Fibroblast of lung (primary cell): ENCODE data around the gene ENTPD6. TPM values are rescaled to one million over a fixed set of nuclear protein-coding genes. Genes with fewer than 3 reads are reported as not detected.

Experiments
- DNase-seq, 2 donors: peaks; one replicate each; pipeline versions ENCODE4 v3.0.0 to v3.0.0-alpha.2; 2010; ENCODE audit warnings: low read depth in 2 of 2
- H2AFZ ChIP-seq: 2 replicates; pipeline ENCODE4 v1.5.1; 2012; ENCODE audit warnings: low read length, control low read depth, inconsistent platforms
- H3K27ac ChIP-seq: 2 replicates; pipeline ENCODE4 v1.5.1; 2011; ENCODE audit warnings: low read length, control low read depth; ENCODE audit not compliant: insufficient read depth
- H3K27me3 ChIP-seq: 2 replicates; pipeline ENCODE4 v1.5.1; 2011; ENCODE audit warnings: mild to moderate bottlenecking, low read length; ENCODE audit not compliant: control insufficient read depth, insufficient read depth
- H3K36me3 ChIP-seq: 2 replicates; pipeline ENCODE4 v1.5.1; 2011; ENCODE audit warnings: low read length; ENCODE audit not compliant: control insufficient read depth, insufficient read depth
- H3K4me1 ChIP-seq: 2 replicates; pipeline ENCODE4 v1.5.1; 2011; ENCODE audit warnings: low read length; ENCODE audit not compliant: control insufficient read depth, insufficient read depth; ENCODE audit errors: extremely low read depth
- H3K4me2 ChIP-seq: 2 replicates; pipeline ENCODE4 v1.5.1; 2011; ENCODE audit warnings: low read length, control low read depth; ENCODE audit not compliant: insufficient read depth; ENCODE audit errors: extremely low read depth
- H3K4me3 ChIP-seq, 4 experiments: fragments of 200-600 bp in 1 of 4; sonication (generic) in 1 of 4; replicated peaks in 1 of 4; 2 replicates each; pipeline ENCODE4 v1.5.1; 2011 to 2016; ENCODE audit warnings: low read length in 4 of 4, low read depth in 3 of 4, mild to moderate bottlenecking in 3 of 4, control low read depth in 2 of 4, inconsistent platforms in 1 of 4, mixed read lengths in 1 of 4; ENCODE audit not compliant: insufficient read depth in 1 of 4; ENCODE audit errors: control extremely low read depth in 1 of 4
- H3K79me2 ChIP-seq: 2 replicates; pipeline ENCODE4 v1.5.1; 2012; ENCODE audit warnings: mild to moderate bottlenecking, low read length, inconsistent platforms; ENCODE audit not compliant: control insufficient read depth, insufficient read depth
- H3K9ac ChIP-seq: 2 replicates; pipeline ENCODE4 v1.5.1; 2011; ENCODE audit warnings: mild to moderate bottlenecking, low read length, control low read depth; ENCODE audit not compliant: insufficient read depth
- H3K9me3 ChIP-seq: 2 replicates; pipeline ENCODE4 v1.5.1; 2012; ENCODE audit warnings: low read depth, low read length; ENCODE audit not compliant: control insufficient read depth, insufficient read depth
- H4K20me1 ChIP-seq: 2 replicates; pipeline ENCODE4 v1.5.1; 2011; ENCODE audit warnings: low read length; ENCODE audit not compliant: control insufficient read depth, insufficient read depth; ENCODE audit errors: extremely low read depth
- CTCF ChIP-seq, 2 donors: IDR thresholded peaks in 1 of 2; conservative IDR thresholded peaks in 1 of 2; 1 replicate in 1 of 2; 2 replicates in 1 of 2; pipeline ENCODE4 v1.5.1; 2011 to 2012; ENCODE audit warnings: low read length in 2 of 2, control low read depth in 1 of 2, inconsistent platforms in 1 of 2, low read depth in 1 of 2, mild to moderate bottlenecking in 1 of 2
- EZH2 ChIP-seq: IDR thresholded peaks from 2 replicates; pipeline ENCODE4 v1.5.1; 2012; ENCODE audit warnings: low read length, control low read depth, mild to moderate bottlenecking; ENCODE audit errors: missing control alignments
- polyA plus RNA-seq, 2 donors: library from polyadenylated mRNA; depleted of rRNA in 1 of 2; stranded (reverse) in 1 of 2; unstranded in 1 of 2; fragments of >200 nt; gene quantifications; 2 replicates each; pipeline ENCODE4 v1.2.1, GENCODE V29; 2011 to 2012; ENCODE audit warnings: missing spikeins in 1 of 2
- total RNA-seq: library from RNA; depleted of rRNA; stranded (reverse); fragments of >200 nt; gene quantifications from 2 replicates; pipeline ENCODE4 v1.2.1, GENCODE V29; 2014

The ENTPD6 gene
- total and polyA plus RNA-seq, 2 donors (not counting 1 experiment from before 2014, with no cell fraction given), result 45.7 to 56.5 TPM

DNA sequence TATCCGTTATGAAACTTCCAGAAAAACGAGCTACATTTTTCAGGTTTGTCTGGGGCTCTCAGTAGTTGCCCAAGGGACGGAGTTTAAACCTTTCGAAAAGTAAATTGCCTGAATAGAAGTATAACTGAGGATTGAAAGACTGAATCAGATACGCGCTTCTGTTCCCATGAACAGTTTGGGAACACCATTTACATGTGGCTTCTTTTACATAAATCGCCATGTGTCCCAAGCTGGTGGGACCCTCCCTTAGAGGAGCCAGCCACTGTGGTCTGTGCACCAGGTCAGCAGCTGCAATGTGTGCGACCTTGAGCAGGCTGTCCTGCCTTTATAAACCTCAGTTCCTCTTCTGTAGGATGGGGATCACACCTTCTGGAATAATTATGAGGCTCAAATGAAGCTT is 11.0 kb downstream of the ENTPD6 start:
- H4K20me1 ChIP-seq, result no peaks in the 10 kb centered on the region
- no peaks in the 10 kb centered on the region for H3K4me1 ChIP-seq
- no peaks in the 10 kb centered on the region for H3K27me3 ChIP-seq
- no peak for DNase-seq
- H3K4me3 ChIP-seq, result no peak overlapping the region
- H2AFZ ChIP-seq, result no peak overlapping the region
- peaks cover 2% of the 10 kb centered on the region for H3K36me3 ChIP-seq
- no peak overlapping the region for H3K4me2 ChIP-seq
- no peak overlapping the region for H3K27ac ChIP-seq
- H3K9me3 ChIP-seq, result no peaks in the 10 kb centered on the region
- no peak for TF ChIP-seq CTCF (conservative IDR thresholded peaks at IDR 0.05 in 1 of 2, IDR thresholded peaks at IDR 0.05 in 1 of 2; ENCODE audit: low read depth in 1 of 2, low read length in 2 of 2)
- TF ChIP-seq EZH2, result no peak
- peaks cover 18% of the 10 kb centered on the region for H3K79me2 ChIP-seq
- no peak overlapping the region for H3K9ac ChIP-seq

GRCh38 chr20:25207149-25207959 is 11.8 kb downstream of the ENTPD6 start:
- H2AFZ ChIP-seq, result no peak overlapping the region
- H3K27me3 ChIP-seq, result no peaks in the 10 kb centered on the region
- no peak for DNase-seq
- H3K9ac ChIP-seq, result no peak overlapping the region
- H3K9me3 ChIP-seq, result no peaks in the 10 kb centered on the region
- H3K4me3 ChIP-seq, result no peak overlapping the region
- no peak overlapping the region for H3K27ac ChIP-seq
- peaks cover 14% of the 10 kb centered on the region for H3K79me2 ChIP-seq
- TF ChIP-seq CTCF (conservative IDR thresholded peaks at IDR 0.05 in 1 of 2, IDR thresholded peaks at IDR 0.05 in 1 of 2; ENCODE audit: low read depth in 1 of 2, low read length in 2 of 2) (no peak), EZH2 (no peak)
- H3K4me1 ChIP-seq, result no peaks in the 10 kb centered on the region
- H4K20me1 ChIP-seq, result no peaks in the 10 kb centered on the region
- H3K36me3 ChIP-seq, result peaks cover 6% of the 10 kb centered on the region
- no peak overlapping the region for H3K4me2 ChIP-seq

- Histone ChIP-seq H3K9ac (no peak overlapping the region), H4K20me1 (no peaks in the 10 kb centered on the region), H2AFZ (no peak overlapping the region), H3K36me3 (peaks cover 6% of the 10 kb centered on the region), H3K79me2 (peaks cover 13% of the 10 kb centered on the region), H3K9me3 (no peaks in the 10 kb centered on the region), H3K4me1 (no peaks in the 10 kb centered on the region), H3K4me2 (no peak overlapping the region), H3K27me3 (no peaks in the 10 kb centered on the region), H3K4me3 (no peak overlapping the region), H3K27ac (no peak overlapping the region)
- no peak for TF ChIP-seq EZH2
- TF ChIP-seq CTCF (conservative IDR thresholded peaks at IDR 0.05 in 1 of 2, IDR thresholded peaks at IDR 0.05 in 1 of 2; ENCODE audit: low read depth in 1 of 2, low read length in 2 of 2), result no peak
- no peak for DNase-seq
Measured at GRCh38 chr20:25207960-25208534, 12.5 kb downstream of the ENTPD6 start.
